ENCODE measurements around the gene MAB21L4. TPM values are rescaled to one million over a fixed set of nuclear protein-coding genes. Genes with fewer than 3 reads are reported as not detected.

Gene MAB21L4
- polyA plus RNA-seq, 1 of the 3 experiments (the other 2 are of a cell fraction): not detected

DNA sequence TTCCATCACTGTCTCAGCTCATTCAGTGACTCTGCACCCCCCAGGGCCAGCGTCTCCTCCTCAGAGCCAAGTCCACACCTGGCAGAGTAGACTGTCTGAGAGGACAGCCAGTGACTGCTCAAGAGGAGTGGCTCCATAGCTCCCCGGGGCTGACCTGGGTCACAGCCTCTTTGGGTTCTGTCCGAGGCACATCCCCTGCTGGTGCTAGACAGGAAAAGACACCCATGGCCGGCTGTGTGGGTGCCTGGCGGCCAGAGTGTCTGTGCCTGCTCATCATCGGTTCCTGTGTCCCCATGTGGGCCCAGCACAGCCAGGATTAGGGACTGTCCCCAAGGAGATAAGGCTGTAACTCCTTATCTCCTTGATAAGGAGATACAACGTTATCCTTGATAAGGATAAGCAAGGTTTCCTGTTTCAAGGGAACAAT lies 6.7 kb upstream of the MAB21L4 start:
- Histone ChIP-seq H3K9ac (no peak overlapping the region), H3K36me3 (replicated peaks in 1 of 2; ENCODE audit: control insufficient read depth in 1 of 2, insufficient read depth in 2 of 2, low read length in 1 of 2) (no peaks in the 10 kb centered on the region), H3K27me3 (ENCODE audit: insufficient read depth) (peaks cover 5% of the 10 kb centered on the region; the same call in 1 of the 2 replicates), H3K9me3 (no peaks in the 10 kb centered on the region), H3K4me1 (ENCODE audit: control insufficient read depth in 1 of 2, insufficient read depth in 2 of 2, low read depth in 1 of 2, low read length in 1 of 2) (peaks cover 0 to 64% of the 10 kb centered on the region in 2 experiments; a peak in 1 of 4 replicates), H2AFZ (ENCODE audit: low read depth) (no peak overlapping the region), H4K20me1 (ENCODE audit: insufficient read depth) (no peaks in the 10 kb centered on the region), H3K27ac (ENCODE audit: low read depth in 2 of 2, low read length in 1 of 2) (peak overlapping the region in 1 of 2 experiments; percentile 4; a peak in 2 of 4 replicates), H3F3A (replicated peaks; ENCODE audit: insufficient read depth) (no peaks in the 10 kb centered on the region), H3K79me2 (ENCODE audit: insufficient read depth) (no peaks in the 10 kb centered on the region), H3K4me3 (ENCODE audit: low read depth in 2 of 2, low read length in 1 of 2) (no peak overlapping the region), H3K4me2 (no peak overlapping the region), H3K9me2 (no peaks in the 10 kb centered on the region)
- peak; percentile 80 for DNase-seq
- CTCF ChIA-PET: interaction anchor here (0.6 to 2.8 kb wide), 9 partner anchors 9 to 81 kb away, joined by 3 to 13 read pairs (median 3); no protein-coding TSS in a partner anchor
- no peak for TF ChIP-seq MEF2A (IDR thresholded peaks at IDR 0.05; ENCODE audit: borderline replicate concordance, low read depth)
- TF ChIP-seq FOXJ3 (CRISPR knock-in tag; IDR thresholded peaks at IDR 0.05): peak; percentile 67; the same call in 1 of the 2 replicates
- peak in 1 of 2 experiments; percentile 26; a peak in 1 of 4 replicates for TF ChIP-seq EP300 (IDR thresholded peaks at IDR 0.05; ENCODE audit: borderline replicate concordance in 1 of 2, low read depth in 1 of 2, low read length in 1 of 2)
- peak; percentile 89; the same call in 1 of the 2 replicates for TF ChIP-seq GATA2 (CRISPR knock-in tag; IDR thresholded peaks at IDR 0.05)
- WGBS (ENCODE audit: low lambda C conversion rate): 10% methylated on average over 4 of the region's 7 CpGs
- POLR2A ChIA-PET: no interaction called here

DNA sequence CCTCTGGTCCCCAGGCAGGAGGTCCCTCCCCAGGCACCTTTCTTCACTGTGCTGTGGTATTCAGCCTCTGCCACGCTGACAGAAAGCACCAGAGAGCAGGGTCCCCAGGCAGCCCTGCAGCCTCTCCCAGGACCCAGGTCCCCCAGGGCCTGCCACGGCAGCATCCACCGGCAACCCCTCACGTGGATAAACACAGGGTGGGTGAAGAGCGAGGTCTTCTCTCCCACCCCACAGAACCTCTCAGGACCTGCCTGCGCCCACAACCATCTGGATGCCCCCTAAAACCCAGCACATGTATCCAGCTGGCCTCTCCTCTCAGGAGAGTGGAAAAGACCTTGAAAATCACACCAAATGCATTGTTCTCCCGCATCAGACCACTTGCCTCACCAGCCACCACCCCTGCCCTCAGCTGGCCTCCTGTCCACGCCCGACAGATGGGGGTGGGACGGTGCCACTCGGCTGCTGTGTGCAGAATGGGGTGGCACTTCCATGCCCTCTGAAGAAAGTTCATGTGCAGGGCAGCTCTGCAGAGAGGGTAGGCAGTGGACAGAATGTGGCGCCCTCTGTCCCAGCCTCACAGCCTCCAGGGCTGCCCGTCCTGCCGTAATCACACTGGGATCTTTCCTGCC lies 6.1 kb upstream of the MAB21L4 start:
- POLR2A ChIA-PET: no interaction called here
- no peak overlapping the region for H3K4me3 ChIP-seq (ENCODE audit: low read depth in 2 of 2, low read length in 1 of 2)
- H3F3A ChIP-seq (replicated peaks; ENCODE audit: insufficient read depth): no peaks in the 10 kb centered on the region
- no peak overlapping the region for H2AFZ ChIP-seq (ENCODE audit: low read depth)
- H3K9me2 ChIP-seq: no peaks in the 10 kb centered on the region
- WGBS (ENCODE audit: low lambda C conversion rate): 44% methylated on average over 5 of the region's 14 CpGs
- H3K27me3 ChIP-seq (ENCODE audit: insufficient read depth): peaks cover 5% of the 10 kb centered on the region; the same call in 1 of the 2 replicates
- H3K36me3 ChIP-seq (replicated peaks in 1 of 2; ENCODE audit: control insufficient read depth in 1 of 2, insufficient read depth in 2 of 2, low read length in 1 of 2): no peaks in the 10 kb centered on the region
- DNase-seq: no peak
- H3K9ac ChIP-seq: no peak overlapping the region
- no peaks in the 10 kb centered on the region for H4K20me1 ChIP-seq (ENCODE audit: insufficient read depth)
- no peaks in the 10 kb centered on the region for H3K79me2 ChIP-seq (ENCODE audit: insufficient read depth)
- H3K4me2 ChIP-seq: no peak overlapping the region
- H3K9me3 ChIP-seq: no peaks in the 10 kb centered on the region
- TF ChIP-seq, protein P1, sequence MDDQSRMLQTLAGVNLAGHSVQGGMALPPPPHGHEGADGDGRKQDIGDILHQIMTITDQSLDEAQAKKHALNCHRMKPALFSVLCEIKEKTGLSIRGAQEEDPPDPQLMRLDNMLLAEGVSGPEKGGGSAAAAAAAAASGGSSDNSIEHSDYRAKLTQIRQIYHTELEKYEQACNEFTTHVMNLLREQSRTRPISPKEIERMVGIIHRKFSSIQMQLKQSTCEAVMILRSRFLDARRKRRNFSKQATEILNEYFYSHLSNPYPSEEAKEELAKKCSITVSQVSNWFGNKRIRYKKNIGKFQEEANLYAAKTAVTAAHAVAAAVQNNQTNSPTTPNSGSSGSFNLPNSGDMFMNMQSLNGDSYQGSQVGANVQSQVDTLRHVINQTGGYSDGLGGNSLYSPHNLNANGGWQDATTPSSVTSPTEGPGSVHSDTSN (IDR thresholded peaks at IDR 0.05): no peak
- TF ChIP-seq EP300 (IDR thresholded peaks at IDR 0.05; ENCODE audit: borderline replicate concordance in 1 of 2, low read depth in 1 of 2, low read length in 1 of 2) (no peak), RFX5 (IDR thresholded peaks at IDR 0.05; ENCODE audit: low read length) (no peak), CHD2 (IDR thresholded peaks at IDR 0.05; ENCODE audit: low read length, partially characterized antibody) (no peak), SIN3A (IDR thresholded peaks at IDR 0.05; ENCODE audit: borderline replicate concordance, low read depth, low read length) (no peak)
- TF ChIP-seq, protein P2, sequence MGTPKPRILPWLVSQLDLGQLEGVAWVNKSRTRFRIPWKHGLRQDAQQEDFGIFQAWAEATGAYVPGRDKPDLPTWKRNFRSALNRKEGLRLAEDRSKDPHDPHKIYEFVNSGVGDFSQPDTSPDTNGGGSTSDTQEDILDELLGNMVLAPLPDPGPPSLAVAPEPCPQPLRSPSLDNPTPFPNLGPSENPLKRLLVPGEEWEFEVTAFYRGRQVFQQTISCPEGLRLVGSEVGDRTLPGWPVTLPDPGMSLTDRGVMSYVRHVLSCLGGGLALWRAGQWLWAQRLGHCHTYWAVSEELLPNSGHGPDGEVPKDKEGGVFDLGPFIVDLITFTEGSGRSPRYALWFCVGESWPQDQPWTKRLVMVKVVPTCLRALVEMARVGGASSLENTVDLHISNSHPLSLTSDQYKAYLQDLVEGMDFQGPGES (IDR thresholded peaks at IDR 0.05; ENCODE audit: low read depth, low read length): no peak
- TF ChIP-seq, protein P3, sequence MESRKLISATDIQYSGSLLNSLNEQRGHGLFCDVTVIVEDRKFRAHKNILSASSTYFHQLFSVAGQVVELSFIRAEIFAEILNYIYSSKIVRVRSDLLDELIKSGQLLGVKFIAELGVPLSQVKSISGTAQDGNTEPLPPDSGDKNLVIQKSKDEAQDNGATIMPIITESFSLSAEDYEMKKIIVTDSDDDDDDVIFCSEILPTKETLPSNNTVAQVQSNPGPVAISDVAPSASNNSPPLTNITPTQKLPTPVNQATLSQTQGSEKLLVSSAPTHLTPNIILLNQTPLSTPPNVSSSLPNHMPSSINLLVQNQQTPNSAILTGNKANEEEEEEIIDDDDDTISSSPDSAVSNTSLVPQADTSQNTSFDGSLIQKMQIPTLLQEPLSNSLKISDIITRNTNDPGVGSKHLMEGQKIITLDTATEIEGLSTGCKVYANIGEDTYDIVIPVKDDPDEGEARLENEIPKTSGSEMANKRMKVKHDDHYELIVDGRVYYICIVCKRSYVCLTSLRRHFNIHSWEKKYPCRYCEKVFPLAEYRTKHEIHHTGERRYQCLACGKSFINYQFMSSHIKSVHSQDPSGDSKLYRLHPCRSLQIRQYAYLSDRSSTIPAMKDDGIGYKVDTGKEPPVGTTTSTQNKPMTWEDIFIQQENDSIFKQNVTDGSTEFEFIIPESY (IDR thresholded peaks at IDR 0.05; ENCODE audit: borderline replicate concordance, low read depth): no peak
- H3K27ac ChIP-seq (ENCODE audit: low read depth in 2 of 2, low read length in 1 of 2): peak overlapping the region in 1 of 2 experiments; percentile 4; a peak in 2 of 4 replicates
- CTCF ChIA-PET: interaction anchor here (0.6 to 2.8 kb wide), 10 partner anchors 9 to 82 kb away, joined by 3 to 13 read pairs (median 4); no protein-coding TSS in a partner anchor
- H3K4me1 ChIP-seq (ENCODE audit: control insufficient read depth in 1 of 2, insufficient read depth in 2 of 2, low read depth in 1 of 2, low read length in 1 of 2): peaks cover 0 to 60% of the 10 kb centered on the region in 2 experiments; a peak in 1 of 4 replicates
